GM15510 (cell line): ENCODE data around the gene ARHGEF1.

Source experiments
- POLR2A ChIP-seq: IDR thresholded peaks from 3 replicates; pipeline ENCODE4 v1.6.1; 2011; ENCODE audit warnings: borderline replicate concordance; ENCODE audit not compliant: insufficient read length; ENCODE audit errors: extremely low read depth

The ARHGEF1 gene

DNA sequence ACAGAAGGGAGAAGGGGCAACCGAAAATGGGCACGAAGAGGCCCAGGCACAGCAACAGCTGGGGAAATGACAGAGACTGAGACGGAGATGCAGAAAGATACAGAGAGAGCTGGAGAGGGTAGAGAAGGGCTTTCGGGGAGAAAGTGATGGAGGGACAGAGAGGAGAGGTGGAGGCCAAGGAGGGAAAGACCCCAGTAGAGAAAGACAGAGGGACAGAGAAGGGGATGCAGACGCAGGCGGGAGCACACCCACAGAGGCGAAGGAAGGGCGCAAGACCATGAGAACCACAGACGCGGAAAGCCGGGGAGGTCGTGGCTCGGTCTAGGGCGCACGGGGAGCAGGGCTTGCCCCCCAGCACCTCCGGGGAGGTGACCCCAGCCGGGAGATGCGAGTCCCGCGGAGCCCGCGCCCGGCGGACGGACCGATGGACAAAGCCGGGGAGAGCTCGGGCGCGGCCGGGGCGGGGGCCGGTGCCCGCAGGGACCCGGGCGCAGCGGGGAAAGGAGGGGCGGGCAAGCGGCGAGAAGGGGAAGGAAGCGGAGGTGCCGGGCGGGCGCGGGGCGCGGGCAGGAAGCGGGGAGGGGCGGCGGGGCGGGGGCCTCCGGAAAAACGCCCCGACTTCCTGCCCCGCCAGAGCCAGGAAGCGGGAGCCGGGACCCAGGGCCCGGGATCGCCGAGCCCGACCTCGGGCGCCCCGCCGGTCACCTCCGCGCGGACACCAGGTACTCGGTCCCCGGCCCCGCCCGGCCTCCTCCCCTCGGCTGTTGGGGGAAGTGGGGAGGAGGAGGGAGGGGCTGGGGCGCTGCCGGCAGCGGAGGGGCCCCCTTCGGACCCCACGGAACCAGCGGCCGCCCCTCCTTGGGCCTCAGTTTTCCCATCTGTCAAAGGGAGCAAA is at the start of gene ARHGEF1:
Gene ARHGEF1, plus strand, starts transcription at position 617 of the 895 bp plus-strand sequence. CDS start 4,899 bp downstream, outside the sequence.
- peak; percentile 36 for TF ChIP-seq POLR2A

GRCh38 chr19:41837981-41838708 is 44.8 kb upstream of the ARHGEF1 start:
- TF ChIP-seq POLR2A: no peak

DNA sequence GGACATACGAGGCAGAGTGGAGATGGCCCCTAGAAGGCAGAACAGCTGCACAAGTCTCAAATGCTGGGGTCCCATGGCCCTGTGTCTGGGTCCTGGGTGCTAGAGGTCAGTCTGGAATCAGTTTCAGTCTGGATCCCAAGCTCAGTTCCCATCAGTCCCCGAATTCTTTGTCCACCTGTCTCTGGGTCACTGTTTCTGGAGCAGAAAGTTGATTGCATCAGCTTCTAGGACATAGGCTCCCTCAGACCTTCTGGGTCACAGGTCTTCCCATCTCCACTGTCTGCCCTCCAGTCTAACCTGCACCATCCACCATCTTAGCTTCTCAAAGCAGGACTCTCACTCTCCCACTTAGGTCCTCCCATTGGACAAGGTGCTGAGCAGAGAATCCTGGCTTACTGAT is 43.8 kb upstream of the ARHGEF1 start:
- no peak for TF ChIP-seq POLR2A

GRCh38 chr19:41843371-41843770 is 39.6 kb upstream of the ARHGEF1 start:
- no peak for TF ChIP-seq POLR2A

- no peak for TF ChIP-seq POLR2A
Observed at GRCh38 chr19:41844601-41845000, 38.4 kb upstream of the ARHGEF1 start, which contains the start of gene LYPD4. Gene LYPD4, minus strand, starts transcription at chr19:41844683. Its CDS starts 5,398 bp downstream, at chr19:41839285.

- no peak for TF ChIP-seq POLR2A
Observed at GRCh38 chr19:41845001-41845050, 38.2 kb upstream of the ARHGEF1 start, which contains the start of gene DMRTC2. Gene DMRTC2, plus strand, starts transcription at chr19:41845042. Its CDS starts 2,387 bp downstream, at chr19:41847429.

- no peak for TF ChIP-seq POLR2A
Observed at GRCh38 chr19:41845051-41845590, 37.9 kb upstream of the ARHGEF1 start.

GRCh38 chr19:41847351-41848105 is 35.5 kb upstream of the ARHGEF1 start:
- TF ChIP-seq POLR2A: no peak

DNA sequence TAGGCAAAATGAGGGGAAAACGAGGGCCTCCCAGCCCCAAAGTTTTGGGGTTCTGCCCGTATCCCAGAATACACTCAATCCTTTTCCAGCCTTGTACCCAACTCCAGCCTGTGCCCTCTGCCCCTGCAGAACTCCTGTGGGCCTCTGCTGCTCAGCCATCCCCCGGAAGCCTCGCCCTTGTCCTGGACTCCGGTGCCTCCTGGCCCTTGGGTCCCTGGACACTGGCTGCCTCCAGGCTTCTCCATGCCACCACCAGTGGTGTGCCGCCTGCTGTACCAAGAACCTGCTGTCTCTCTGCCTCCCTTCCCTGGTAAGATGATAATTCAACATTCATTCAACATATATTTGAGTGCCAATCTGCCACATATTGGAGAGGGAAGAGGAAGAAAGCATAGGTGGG is 34.3 kb upstream of the ARHGEF1 start:
- no peak for TF ChIP-seq POLR2A

DNA sequence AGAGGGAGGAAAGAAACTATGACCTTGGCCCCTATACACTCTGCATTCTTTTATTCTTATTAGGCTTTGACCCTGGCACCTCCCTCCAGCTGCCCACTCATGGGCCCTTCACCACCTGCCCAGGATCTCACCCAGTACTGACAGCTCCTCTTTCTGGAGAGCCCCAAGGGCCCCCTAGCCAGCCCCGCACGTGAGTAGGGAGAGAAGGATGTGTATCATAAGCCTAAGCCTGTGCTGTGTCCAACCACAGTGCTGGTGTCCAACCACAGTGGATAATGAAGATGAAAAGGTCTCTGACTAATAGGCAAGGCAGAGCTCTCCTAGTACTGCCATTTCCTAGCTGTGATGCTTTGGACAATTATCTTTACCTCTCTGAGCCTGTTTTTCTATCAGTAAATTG is 33.9 kb upstream of the ARHGEF1 start:
- no peak for TF ChIP-seq POLR2A

GRCh38 chr19:41850381-41850780 is 32.6 kb upstream of the ARHGEF1 start:
- no peak for TF ChIP-seq POLR2A

GRCh38 chr19:41851456-41851855 is 31.5 kb upstream of the ARHGEF1 start:
- TF ChIP-seq POLR2A: no peak

DNA sequence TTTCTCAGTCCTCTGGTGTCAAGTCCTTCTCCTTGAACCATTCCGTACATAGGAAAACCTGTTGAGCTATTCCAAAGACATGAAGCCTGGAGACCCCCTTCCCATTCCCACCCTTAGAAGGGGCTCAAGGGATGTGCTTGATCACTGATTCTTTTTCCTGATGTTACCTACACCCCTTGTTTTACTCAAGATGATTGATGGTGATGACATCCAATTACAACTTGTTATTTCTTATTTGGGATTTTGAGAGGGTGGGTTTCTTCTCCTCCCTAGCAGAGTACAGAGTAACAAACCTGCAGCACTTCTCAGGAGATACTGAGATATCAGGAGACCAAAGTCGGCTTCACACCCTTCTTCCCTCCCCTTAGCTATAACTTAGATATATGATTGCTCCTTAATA is 29.6 kb upstream of the ARHGEF1 start:
- TF ChIP-seq POLR2A: no peak

- TF ChIP-seq POLR2A: no peak
Observed at GRCh38 chr19:41853768-41854167, 29.2 kb upstream of the ARHGEF1 start.

- no peak for TF ChIP-seq POLR2A
Observed at GRCh38 chr19:41859213-41859617, 23.8 kb upstream of the ARHGEF1 start.
